T-helper 1 cell treated with Interleukin-12 subunit alpha and Interleukin-12 subunit beta and Interleukin-4 antibody, amounts not matched to agents 30 ng/mL and 1 ng/mL, for 36 hours (primary cell): ENCODE data around the gene CNTNAP1. TPM values are rescaled to one million over a fixed set of nuclear protein-coding genes. Genes with fewer than 3 reads are reported as not detected.
"Not testable (repeated sequence)": the region's sequence is repeated elsewhere in the genome, so short reads cannot be mapped to it uniquely, and the experiment has no call there.

Source experiments
- intact Hi-C: fragments of 100-400 bp; cut with micrococcal nuclease; formaldehyde crosslinking; loops from one replicate; pipeline ENCODE4 v1.15.1; 2024
- total RNA-seq: library from RNA; stranded (reverse); gene quantifications from 2 replicates; pipeline ENCODE4 v1.2.3, GENCODE V29; 2022

Gene CNTNAP1
- 2.2 and 2.8 TPM in 2 replicates for total RNA-seq

GRCh38 chr17:42681976-42682721 lies at the start of gene CNTNAP1:
CNTNAP1 (plus strand) TSS chr17:42682531; CDS start chr17:42682830, 299 bp downstream.
- intact Hi-C loops, result no loop called here

- intact Hi-C loops, result no loop called here
These were observed 49.3 kb upstream of the CNTNAP1 start for GRCh38 chr17:42632949-42633444.

GRCh38 chr17:42639525-42640113 lies 42.7 kb upstream of the CNTNAP1 start:
- intact Hi-C loops, result no loop called here

GRCh38 chr17:42640121-42640520 lies 42.2 kb upstream of the CNTNAP1 start:
- intact Hi-C loops, result no loop called here

GRCh38 chr17:42642336-42642735 lies 40.0 kb upstream of the CNTNAP1 start:
- intact Hi-C loops, result no loop called here

GRCh38 chr17:42647778-42648177 lies 34.6 kb upstream of the CNTNAP1 start:
- intact Hi-C loops, result no loop called here

GRCh38 chr17:42651392-42651791 lies 30.9 kb upstream of the CNTNAP1 start:
- intact Hi-C loops, result no loop called here

GRCh38 chr17:42653179-42654124 lies 28.9 kb upstream of the CNTNAP1 start:
- intact Hi-C loops, result no loop called here

GRCh38 chr17:42655528-42655927 lies 26.8 kb upstream of the CNTNAP1 start:
- intact Hi-C loops, result no loop called here

- intact Hi-C loops, result loop anchor here (2.0 kb wide), 1 partner anchor 49 kb away; the partner anchor contains the start of genes RETREG3 and TUBG1
These were observed 24.3 kb upstream of the CNTNAP1 start for GRCh38 chr17:42657824-42658588.

GRCh38 chr17:42659079-42659931 lies 23.0 kb upstream of the CNTNAP1 start, which contains the start of gene TUBG2:
TUBG2 (plus strand) TSS chr17:42659284; CDS start chr17:42659504, 220 bp downstream.
- intact Hi-C loops, result loop anchor here (1.0 to 2.0 kb wide), 2 partner anchors 20 to 51 kb away; partner anchors contain the start of genes RETREG3 and TUBG1

GRCh38 chr17:42659932-42660274 lies 22.4 kb upstream of the CNTNAP1 start:
- intact Hi-C loops, result loop anchor here (1.0 to 2.0 kb wide), 2 partner anchors 19 to 51 kb away; partner anchors contain the start of genes RETREG3 and TUBG1

- intact Hi-C loops, result no loop called here
These were observed 21.5 kb upstream of the CNTNAP1 start for GRCh38 chr17:42660692-42661345.

- intact Hi-C loops, result no loop called here
These were observed 16.7 kb upstream of the CNTNAP1 start for GRCh38 chr17:42665581-42666001.

- intact Hi-C loops, result not testable (repeated sequence)
These were observed 16.2 kb upstream of the CNTNAP1 start for GRCh38 chr17:42666126-42666525.

GRCh38 chr17:42667088-42667951 lies 15.0 kb upstream of the CNTNAP1 start:
- intact Hi-C loops, result no loop called here

GRCh38 chr17:42669705-42669976 lies 12.7 kb upstream of the CNTNAP1 start:
- intact Hi-C loops, result no loop called here
